IPS-NIHi11 (cell line): ENCODE results near the gene GPBP1.
"Not testable (repeated sequence)": the region's sequence is repeated elsewhere in the genome, so short reads cannot be mapped to it uniquely, and the experiment has no call there.

ENCODE experiments used
- DNase-seq: peaks from one replicate; pipeline ENCODE4 v3.0.0; 2012; ENCODE audit warnings: mixed read lengths, low spot score

Gene GPBP1

GRCh38 chr5:57291894-57292293 is 118.0 kb downstream of the GPBP1 start:
- DNase-seq, result no peak

- DNase-seq, result no peak
Measured at GRCh38 chr5:57292336-57292735, 118.5 kb downstream of the GPBP1 start.

- DNase-seq, result peak; percentile 67
Measured at GRCh38 chr5:57298295-57298984, 124.6 kb downstream of the GPBP1 start.

- DNase-seq, result peak; percentile 23
Measured at GRCh38 chr5:57298985-57299491, 125.2 kb downstream of the GPBP1 start.

GRCh38 chr5:57299986-57300385 is 126.1 kb downstream of the GPBP1 start:
- no peak for DNase-seq

- DNase-seq, result no peak
Measured at GRCh38 chr5:57302164-57302563, 128.3 kb downstream of the GPBP1 start.

GRCh38 chr5:57302643-57303042 is 128.8 kb downstream of the GPBP1 start:
- no peak for DNase-seq

GRCh38 chr5:57303985-57304384 is 130.1 kb downstream of the GPBP1 start:
- DNase-seq, result peak; percentile 30

GRCh38 chr5:57304931-57305330 is 131.1 kb downstream of the GPBP1 start:
- no peak for DNase-seq

- no peak for DNase-seq
Measured at GRCh38 chr5:57306359-57306758, 132.5 kb downstream of the GPBP1 start.

- no peak for DNase-seq
Measured at GRCh38 chr5:57307516-57307915, 133.7 kb downstream of the GPBP1 start.

GRCh38 chr5:57309022-57309421 is 135.2 kb downstream of the GPBP1 start:
- not testable (repeated sequence) for DNase-seq

GRCh38 chr5:57311251-57311650 is 137.4 kb downstream of the GPBP1 start:
- no peak for DNase-seq

- no peak for DNase-seq
Measured at GRCh38 chr5:57311921-57312735, 138.3 kb downstream of the GPBP1 start.

- no peak for DNase-seq
Measured at GRCh38 chr5:57313716-57314115, 139.9 kb downstream of the GPBP1 start.
